ENCODE results near the gene GATD1.
"Not testable (repeated sequence)": the region's sequence is repeated elsewhere in the genome, so short reads cannot be mapped to it uniquely, and the experiment has no call there.

Gene GATD1

DNA sequence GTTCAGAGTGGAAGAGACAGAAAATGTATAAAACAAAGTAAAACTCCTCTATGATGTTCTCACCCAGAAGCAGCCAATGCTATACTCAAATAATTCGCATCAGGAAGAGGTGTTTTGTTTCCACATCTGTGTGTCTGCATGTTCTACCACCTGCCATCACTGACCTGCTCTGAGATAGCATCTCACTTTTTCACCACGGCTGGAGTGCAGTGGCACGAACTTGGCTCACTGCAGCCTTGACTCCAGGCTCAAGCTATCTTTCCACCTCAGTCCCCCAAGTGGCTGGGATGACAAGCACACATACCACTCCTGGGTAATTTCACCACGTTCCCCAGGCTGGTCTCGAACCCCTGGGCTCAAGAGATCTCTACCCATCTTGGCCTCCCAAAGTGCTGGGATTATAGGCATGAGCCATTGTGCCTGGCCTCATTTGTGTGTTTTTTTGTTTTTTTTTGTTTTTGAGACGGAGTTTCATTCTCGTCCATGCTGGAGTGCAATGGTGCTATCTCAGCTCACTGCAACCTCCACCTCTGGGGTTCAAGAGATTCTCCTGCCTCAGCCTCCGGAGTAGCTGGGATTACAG lies 15.7 kb downstream of the GATD1 start:
- DNase-seq = no peak

DNA sequence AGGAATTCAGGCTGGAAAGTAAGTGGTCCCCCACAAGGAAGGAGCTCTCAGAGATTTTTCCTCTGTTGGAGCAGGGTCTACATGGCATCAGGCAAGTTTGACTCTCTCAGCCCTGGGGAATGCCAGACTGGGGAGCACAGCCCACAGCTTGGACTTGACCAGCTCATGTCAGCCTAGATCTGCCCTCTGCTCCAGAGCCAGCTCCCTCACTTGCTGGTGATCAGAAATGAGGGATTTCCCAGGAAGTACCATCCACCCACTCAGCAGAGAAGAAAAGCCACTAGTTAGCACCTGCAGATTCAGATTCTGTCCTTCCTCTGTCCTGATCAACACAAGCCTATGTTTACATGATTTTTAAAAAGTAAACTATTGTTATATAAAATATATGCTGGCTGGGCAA lies 17.1 kb downstream of the GATD1 start:
- no peak for DNase-seq

DNA sequence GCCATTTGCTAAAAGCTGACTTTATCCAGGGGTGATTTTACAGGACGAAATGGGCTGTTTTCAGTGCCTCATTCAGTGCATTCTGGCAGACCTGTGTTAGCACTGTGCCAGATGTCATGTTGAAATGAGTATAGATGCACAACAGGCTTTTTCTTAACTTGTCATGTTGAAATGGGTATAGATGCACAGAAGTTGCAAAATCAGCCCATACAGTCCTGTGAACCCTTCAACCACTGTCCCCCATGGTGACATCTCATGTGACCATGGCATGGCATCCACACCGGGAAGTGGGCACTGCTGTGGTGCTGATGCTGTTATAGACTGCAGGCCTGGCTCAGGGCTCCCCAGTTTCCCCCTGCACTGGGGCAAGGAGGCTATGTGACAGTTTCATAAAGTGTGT lies 27.6 kb downstream of the GATD1 start:
- DNase-seq = no peak

DNA sequence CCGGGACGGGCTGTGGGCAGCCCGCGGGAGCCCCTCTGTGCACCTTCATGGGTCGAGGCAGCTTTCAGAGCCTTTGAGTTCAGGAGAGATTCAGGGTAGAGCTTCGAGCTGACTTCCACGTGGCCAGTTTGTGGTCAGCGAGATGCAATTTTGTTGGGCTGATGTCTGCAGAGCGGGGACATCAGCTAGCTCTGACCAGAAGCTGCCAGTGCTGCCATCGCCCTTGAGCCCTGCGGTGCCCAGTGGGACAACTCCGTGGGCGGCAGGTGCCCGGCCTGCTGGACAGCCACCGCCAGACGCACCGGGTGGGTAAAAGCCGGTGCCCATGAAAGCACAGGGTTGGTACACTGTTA lies 29.3 kb downstream of the GATD1 start:
- no peak for DNase-seq

DNA sequence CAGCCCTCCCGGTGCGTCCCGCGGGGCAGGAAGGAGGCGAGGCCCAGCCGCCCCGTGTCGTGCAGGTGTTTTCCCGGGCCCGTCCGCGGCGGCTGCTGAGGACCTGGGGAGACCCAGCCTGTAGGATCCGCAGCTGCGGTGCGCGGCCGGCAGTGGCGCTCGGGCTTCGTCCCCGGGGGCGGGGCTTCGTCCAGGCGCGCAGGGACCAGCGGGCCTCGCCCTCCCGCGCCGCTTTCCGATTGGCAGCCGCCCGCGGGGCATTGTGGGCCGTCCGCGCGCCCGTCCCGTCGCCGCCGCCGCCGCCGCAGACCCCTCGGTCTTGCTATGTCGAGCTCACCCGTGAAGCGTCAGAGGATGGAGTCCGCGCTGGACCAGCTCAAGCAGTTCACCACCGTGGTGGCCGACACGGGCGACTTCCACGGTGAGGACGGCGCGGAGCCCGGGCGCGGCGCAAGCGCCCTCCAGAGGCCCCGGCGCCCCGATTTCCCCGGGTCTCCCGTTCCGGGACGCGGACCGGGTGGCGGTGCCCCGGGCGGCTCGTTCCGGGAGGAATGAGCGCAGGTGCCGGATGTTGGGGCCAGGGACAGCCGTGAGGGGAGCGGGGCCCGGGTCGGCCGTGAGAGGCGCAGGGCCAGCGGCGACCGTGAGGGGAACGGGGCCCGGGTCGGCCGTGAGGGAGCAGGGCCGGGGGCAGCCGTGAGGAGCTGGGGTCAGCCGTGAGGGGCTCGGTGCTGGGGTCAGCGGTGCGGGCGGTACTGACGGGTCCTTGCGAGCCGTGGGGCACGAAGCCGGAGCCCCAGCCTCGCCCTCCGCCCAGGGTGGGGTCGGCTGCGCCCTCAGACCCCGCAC lies 29.9 kb downstream of the GATD1 start, which contains the start of gene TALDO1:
TSS of gene TALDO1 (plus strand) at position 307 of the 849 bp plus-strand sequence. CDS start at position 325, 18 bp downstream.
- peak; percentile 88 to 95 for DNase-seq

DNA sequence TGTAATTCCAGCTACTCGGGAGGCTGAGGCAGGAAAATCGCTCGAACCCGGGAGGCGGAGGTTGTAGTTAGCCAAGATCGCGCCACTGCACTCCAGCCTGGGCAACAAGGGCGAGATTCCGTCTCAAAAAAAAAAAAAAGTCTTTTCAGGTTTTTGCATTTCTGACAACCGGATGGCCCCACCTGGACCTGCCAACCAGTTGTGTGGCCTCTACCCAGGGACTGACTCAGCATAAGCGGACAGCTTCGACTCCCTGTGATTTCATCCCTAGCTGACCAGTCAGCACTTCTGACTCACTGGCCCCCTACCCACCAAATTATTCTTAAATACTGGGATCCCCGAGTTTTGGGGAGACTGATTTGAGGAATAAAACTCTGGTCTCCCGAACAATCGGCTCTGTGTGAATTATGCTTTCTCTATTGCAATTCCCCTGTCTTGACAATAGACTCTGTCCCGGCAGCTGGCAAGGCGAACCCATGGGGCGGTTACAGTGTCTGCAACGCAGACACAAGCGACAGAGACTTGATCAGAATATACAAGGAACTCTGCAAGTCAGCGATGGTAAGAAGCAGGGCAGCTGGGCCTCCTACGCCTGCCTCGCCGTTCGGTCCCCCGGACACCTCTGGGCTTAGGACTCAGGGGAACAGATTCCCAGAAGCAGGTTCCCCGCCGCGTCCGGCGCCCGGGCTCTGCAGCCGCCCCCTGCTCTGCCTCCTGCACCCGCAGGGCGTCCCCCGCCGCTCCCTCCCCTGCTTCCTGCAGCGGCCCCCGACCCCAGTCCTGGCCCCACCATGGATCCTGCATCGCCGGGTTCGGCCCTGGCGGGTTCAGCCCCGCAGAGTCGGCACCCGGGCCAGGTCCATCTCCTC lies 30.8 kb downstream of the GATD1 start:
- peak in 1 of 2 donors; percentile 43 for DNase-seq

DNA sequence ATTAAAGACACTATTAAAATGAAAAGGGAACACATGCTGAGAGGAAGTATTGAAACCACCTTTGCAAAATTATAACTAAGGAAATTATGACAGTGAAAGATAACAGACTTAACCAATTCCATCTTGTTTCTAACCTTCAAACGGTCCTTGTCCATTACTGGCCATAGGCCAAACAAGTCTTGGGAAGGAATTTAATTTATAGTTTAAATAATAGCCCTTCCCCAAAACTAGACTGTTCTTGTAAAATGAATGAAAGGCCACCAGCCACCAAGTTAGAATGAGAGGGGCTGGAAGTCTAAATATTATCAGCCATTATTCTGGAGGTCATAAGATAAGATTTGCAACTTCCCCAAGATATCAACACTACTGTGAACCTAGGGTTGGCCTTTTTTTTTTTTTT lies 31.9 kb downstream of the GATD1 start:
- no peak for DNase-seq

DNA sequence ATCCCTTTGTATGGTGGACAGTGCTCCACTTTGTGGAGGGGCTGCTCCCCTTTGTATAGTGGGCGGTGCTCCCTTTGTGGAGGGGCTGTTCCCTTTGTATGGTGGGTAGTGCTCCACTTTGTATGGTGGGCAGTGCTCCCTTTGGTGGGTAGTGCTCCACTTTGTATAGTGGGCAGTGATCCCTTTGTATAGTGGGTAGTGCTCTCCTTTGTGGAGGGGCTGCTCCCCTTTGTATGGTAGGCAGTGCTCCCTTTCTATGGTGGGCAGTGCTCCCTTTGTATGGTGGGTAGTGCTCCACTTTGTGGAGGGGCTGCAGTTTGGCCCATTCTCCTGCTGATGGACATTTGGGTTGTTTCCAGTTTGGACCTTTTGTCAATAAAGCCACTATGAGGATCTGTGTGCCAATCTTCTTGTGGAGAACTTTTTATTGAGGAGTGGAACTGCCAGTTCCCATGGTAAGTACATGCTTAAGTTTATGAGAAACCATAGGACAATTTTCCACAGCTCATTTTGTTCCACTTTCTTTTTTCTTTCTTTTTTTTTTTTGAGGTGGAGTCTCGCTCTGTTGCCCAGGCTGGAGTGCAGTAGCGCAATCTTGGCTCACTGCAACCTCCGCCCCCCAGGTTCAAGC lies 34.6 kb downstream of the GATD1 start:
- no peak for DNase-seq

DNA sequence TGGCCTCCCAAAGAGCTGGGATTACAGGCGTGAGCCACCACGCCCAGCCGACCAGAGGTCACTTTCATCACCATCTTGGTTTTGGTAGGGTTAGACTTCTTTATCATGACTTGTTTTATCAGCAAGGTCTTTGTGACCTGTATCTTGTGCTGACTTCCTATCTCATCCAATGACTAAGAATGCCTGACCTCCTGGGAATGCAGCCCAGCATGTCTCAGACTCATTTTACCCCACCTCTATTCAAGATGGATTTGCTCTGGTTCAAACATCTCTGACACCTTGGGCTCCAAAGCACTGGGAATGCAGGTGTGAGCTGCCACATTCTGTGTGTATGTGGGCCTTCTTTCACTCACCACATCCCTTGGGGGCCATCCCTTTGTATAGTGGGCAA lies 35.1 kb downstream of the GATD1 start:
- DNase-seq = no peak

DNA sequence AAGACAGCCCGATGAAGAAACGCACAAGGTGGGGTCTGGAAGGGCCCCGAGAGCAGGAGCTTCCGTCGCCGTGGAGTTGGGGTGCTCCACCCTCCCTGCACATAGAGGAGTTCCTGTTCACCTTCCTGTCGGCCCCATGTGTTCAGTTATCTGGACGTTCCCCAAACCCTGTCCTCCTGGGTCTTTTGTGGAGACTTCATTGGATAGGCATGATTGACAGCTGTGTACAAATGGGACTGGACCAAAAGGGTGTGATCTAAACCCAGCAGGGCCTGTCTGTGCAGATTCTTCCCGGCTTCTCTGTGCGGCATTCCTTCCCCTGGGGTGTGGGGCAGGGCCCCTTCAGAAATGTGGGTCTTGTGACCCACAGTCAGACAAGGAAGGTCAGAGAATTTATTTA lies 39.4 kb downstream of the GATD1 start:
- DNase-seq = not testable (repeated sequence)

DNA sequence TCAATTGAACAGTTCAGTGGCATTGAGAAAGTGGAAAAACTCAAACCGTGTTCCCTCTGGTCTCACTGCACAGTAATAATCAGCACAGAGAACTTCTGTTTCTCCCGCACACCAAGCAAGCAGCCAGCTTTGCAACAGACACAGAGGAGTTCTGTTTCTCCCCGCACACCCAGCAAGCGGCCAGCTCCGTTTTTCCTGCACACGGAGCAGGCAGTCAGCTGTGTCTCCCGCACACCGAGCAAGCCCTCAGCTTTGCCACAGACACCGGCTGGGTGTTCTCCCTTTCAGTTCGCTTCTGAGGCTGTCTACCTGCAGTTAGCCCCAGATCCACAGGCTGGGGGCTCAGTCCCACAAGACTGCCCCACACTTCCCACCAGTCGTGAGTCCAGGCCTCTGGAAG lies 39.9 kb downstream of the GATD1 start:
- DNase-seq = no peak

DNA sequence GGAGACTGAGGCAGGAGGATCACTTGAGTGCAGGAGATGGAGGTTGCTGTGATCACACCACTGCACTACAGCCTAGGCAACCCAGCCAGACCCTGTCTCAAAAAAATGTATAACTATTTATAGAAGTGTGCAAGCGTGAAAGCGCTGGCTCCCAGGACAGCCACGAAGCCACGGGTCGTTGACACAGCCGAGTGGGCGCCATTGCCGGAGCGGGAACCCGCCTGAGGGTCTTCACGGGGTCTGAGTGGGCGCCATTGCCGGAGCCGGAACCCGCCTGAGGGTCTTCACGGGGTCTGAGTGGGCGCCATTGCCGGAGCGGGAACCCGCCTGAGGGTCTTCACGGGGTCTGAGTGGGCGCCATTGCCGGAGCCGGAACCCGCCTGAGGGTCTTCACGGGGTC lies 42.7 kb downstream of the GATD1 start:
- not testable (repeated sequence) for DNase-seq

DNA sequence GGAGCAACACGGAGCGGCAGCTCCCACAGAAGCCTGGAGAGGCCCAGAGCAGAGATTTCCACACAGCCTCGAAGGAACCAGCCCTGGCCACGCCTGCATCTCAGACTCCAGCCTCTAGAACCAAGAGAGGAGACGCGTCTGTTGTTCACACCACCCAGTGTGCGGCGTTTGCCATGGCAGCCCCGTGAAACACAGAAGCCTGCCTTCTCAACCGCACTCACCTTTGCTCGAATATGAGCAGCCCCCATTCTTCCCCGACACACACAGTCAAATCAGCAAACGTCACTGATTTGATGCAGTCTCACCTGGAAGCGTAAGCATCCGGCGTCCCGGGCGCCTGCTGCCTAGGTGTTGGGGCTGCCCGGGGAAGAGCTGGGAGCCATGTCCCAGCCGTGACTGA lies 44.2 kb downstream of the GATD1 start:
- no peak for DNase-seq

DNA sequence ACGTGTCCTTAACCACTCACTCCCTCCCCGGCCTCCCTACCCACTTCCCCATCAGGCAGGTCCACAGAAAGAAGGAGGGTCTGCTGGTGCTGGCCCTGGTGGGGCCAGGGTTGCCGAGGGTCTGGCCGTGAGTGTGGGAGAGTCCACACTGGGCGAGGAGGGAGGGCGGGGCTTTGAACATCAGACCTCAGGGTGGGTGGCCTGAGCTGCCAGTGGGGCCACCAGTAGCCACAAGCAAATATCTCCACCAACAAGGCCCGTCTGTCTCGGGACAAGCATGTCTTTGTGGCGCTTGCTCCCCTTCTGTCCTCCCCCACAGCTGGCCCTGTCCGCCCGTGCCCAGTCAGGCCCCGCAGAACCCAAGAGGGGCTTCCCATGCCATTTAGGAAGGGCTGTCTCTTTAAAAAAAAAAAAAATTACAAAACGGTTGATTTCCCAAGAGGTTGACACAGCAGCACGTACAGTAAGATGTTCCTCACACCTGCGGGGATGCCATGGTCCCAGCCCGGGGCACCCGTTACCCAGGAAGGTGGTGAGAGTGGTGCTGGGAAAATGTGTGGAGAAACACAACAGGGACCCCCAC lies 47.7 kb downstream of the GATD1 start:
- DNase-seq = no peak

DNA sequence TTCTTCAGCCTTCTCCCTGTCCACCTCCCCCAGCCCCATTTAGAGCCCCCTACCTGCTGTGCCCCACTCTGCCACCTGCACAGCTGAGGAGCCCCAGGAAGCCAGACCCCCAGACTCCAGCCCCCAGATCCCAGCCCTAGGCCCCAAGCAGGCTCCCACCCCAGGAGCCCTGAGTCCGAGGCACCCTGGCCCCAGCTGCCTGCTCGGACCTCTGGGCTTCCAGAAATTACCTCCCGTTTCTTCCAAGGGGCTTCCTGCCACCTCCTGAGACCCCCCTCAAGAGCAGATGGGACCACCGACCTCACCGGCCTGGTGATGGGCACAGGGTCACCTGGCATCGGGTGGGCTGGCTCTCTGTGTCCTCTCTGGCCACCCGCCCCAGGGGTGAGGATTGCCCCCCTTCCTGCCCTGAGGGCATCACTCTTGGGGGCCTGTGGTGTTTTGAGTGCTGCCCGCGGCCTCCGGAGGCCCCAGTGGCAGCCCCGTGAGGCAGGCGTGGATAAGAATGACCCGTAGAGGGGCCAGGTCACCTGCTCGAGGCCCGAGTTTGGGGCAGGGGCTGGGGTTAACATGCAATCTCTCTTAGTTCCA lies 48.3 kb downstream of the GATD1 start:
- DNase-seq = no peak

DNA sequence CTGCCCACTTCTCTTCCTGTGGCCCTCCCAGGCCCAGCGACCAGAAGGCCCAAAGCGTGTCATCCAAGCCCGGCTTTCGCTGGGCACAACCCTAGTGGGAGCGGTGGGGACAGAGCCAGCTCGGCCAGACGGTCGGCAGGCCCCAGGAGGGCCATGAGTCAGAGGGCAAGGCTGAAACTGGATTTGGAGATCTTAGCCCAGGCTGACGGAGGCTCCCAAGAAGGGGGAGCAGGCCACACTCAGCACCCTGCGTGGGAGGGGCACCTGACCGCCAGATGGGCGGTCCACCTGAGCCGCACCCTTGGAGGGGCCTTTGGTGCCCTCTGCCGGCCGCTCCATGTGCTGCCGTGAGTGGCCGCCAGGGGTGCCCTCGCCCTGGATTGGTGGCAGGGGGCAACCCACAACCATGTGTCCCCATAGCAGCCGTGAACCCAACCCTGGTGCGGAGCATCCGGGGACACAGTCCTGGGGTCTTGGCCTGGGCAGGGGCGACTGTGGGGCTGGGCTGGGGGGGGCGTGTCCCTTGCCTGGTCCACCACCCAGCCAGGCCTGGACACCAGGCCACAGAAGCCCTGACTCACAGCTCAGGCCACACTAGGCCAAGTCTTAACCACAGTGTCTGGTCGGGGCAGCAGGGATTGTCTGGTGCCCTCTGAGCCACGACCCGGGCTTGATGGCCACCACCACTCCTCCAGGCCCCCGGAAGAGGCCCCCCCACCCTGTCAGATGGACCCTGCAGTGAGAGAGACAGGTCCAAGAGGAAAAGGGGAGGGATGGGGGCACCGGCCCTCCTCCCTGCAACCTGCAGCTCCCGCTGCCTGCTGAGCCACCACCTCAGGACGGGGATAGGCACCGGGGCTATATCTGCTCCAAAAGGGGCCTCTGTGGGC lies 49.2 kb downstream of the GATD1 start:
- DNase-seq = peak; percentile 84 to 88

DNA sequence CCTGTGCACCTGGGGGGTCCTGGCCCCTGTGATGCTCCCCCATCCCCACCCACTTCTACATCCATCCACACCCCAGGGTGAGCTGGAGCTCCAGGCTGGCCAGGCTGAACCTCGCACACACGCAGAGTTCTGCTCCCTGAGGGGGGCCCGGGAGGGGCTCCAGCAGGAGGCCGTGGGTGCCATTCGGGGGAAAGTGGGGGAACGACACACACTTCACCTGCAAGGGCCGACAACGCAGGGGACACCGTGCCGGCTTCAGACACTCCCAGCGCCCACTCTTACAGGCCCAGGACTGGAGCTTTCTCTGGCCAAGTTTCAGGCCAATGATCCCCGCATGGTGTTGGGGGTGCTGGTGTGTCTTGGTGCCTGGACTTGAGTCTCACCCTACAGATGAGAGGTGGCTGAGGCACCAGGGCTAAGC lies 50.0 kb downstream of the GATD1 start:
- DNase-seq = no peak

DNA sequence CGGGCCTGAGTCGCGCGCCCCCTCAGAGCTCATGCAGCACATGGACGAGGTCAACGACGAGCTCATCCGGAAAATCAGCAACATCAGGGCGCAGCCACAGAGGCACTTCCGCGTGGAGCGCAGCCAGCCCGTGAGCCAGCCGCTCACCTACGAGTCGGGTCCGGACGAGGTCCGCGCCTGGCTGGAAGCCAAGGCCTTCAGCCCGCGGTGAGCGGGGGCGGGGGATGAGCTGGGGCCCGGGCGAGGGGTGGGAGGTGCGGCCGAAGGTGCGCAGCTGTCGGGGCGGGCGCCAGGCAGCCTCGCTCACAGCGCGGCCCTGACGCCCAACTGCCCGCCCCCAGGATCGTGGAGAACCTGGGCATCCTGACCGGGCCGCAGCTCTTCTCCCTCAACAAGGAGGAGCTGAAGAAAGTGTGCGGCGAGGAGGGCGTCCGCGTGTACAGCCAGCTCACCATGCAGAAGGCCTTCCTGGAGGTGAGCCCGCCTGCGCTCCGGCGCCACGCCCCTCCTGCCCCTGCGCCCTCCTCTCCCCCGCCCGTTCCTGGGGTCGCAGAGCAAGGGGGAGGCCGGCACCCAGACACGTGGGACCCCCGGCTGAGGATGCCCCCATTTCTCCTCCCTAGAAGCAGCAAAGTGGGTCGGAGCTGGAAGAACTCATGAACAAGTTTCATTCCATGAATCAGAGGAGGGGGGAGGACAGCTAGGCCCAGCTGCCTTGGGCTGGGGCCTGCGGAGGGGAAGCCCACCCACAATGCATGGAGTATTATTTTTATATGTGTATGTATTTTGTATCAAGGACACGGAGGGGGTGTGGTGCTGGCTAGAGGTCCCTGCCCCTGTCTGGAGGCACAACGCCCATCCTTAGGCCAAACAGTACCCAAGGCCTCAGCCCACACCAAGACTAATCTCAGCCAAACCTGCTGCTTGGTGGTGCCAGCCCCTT lies 50.7 kb downstream of the GATD1 start:
- peak; percentile 49 to 62 for DNase-seq

DNA sequence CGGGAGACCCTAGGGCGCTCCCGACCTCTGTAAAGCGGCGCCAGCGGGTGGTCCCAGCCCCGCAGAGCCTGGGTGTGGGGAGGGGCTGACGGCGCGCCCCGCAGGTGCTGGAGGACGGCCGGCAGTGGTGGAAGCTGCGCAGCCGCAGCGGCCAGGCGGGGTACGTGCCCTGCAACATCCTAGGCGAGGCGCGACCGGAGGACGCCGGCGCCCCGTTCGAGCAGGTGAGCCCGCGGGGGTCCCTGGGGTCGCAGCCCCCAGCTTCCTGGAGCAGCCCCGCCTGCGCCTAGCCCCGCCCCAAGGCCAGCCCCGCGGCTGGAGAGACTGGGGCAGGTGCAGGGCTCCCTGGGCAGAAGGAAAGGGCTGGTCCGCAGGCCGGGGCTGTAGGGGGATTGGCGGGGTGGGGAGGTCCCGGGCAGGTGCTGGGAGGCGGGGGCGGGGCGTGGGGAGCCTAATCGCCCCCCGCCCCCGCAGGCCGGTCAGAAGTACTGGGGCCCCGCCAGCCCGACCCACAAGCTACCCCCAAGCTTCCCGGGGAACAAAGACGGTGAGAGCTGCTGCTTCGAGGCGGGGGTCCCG lies 51.6 kb downstream of the GATD1 start:
- DNase-seq = peak in 1 of 2 donors; percentile 26
